Renal pelvis (tissue), 4 donors: ENCODE data around the gene PCNX2. TPM values are rescaled to one million over a fixed set of nuclear protein-coding genes. Genes with fewer than 3 reads are reported as not detected.
"Not testable (repeated sequence)": the region's sequence is repeated elsewhere in the genome, so short reads cannot be mapped to it uniquely, and the experiment has no call there.

ENCODE experiments used
- DNase-seq: peaks from one replicate; pipeline ENCODE4 v3.0.0-alpha.2; 2013
- polyA plus RNA-seq, 3 donors: library from polyadenylated mRNA; unstranded; fragments of 120-200 nt; gene quantifications; one replicate each; pipeline ENCODE4 v1.2.1, GENCODE V29; 2013; ENCODE audit not compliant: insufficient read length in 3 of 3

The PCNX2 gene
- polyA plus RNA-seq, 3 donors: 11.4 to 19.6 (median 15.8) TPM

- no peak for DNase-seq
Measured at GRCh38 chr1:233163696-233164095, 131.8 kb downstream of the PCNX2 start.

- DNase-seq: no peak
Measured at GRCh38 chr1:233158322-233158721, 137.2 kb downstream of the PCNX2 start.

GRCh38 chr1:233157245-233157644 is 138.3 kb downstream of the PCNX2 start:
- DNase-seq: no peak

- no peak for DNase-seq
Measured at GRCh38 chr1:233151861-233152260, 143.7 kb downstream of the PCNX2 start.

- DNase-seq: no peak
Measured at GRCh38 chr1:233144434-233144833, 151.1 kb downstream of the PCNX2 start.

- no peak for DNase-seq
Measured at GRCh38 chr1:233143241-233143640, 152.3 kb downstream of the PCNX2 start.

GRCh38 chr1:233140974-233141373 is 154.6 kb downstream of the PCNX2 start:
- DNase-seq: no peak

GRCh38 chr1:233140499-233140898 is 155.0 kb downstream of the PCNX2 start:
- DNase-seq: no peak

GRCh38 chr1:233138788-233139585 is 156.5 kb downstream of the PCNX2 start:
- no peak for DNase-seq

- no peak for DNase-seq
Measured at GRCh38 chr1:233135833-233136232, 159.7 kb downstream of the PCNX2 start.

GRCh38 chr1:233132445-233132844 is 163.1 kb downstream of the PCNX2 start:
- no peak for DNase-seq

GRCh38 chr1:233129031-233129430 is 166.5 kb downstream of the PCNX2 start:
- DNase-seq: not testable (repeated sequence)

GRCh38 chr1:233127157-233127556 is 168.4 kb downstream of the PCNX2 start:
- no peak for DNase-seq

- DNase-seq: no peak
Measured at GRCh38 chr1:233122779-233123178, 172.7 kb downstream of the PCNX2 start.

- no peak for DNase-seq
Measured at GRCh38 chr1:233121947-233122559, 173.5 kb downstream of the PCNX2 start.

- no peak for DNase-seq
Measured at GRCh38 chr1:233114860-233115259, 180.7 kb downstream of the PCNX2 start.

GRCh38 chr1:233114159-233114558 is 181.4 kb downstream of the PCNX2 start:
- no peak for DNase-seq

GRCh38 chr1:233113009-233113879 is 182.3 kb downstream of the PCNX2 start:
- DNase-seq: peak; percentile 81

- no peak for DNase-seq
Measured at GRCh38 chr1:233112186-233113008, 183.1 kb downstream of the PCNX2 start.

- DNase-seq: no peak
Measured at GRCh38 chr1:233111731-233112130, 183.8 kb downstream of the PCNX2 start.

- DNase-seq: no peak
Measured at GRCh38 chr1:233109096-233109495, 186.4 kb downstream of the PCNX2 start.

GRCh38 chr1:233107716-233108130 is 187.8 kb downstream of the PCNX2 start:
- DNase-seq: not testable (repeated sequence)
